ENCODE results near the gene AXL. TPM values are rescaled to one million over a fixed set of nuclear protein-coding genes. Genes with fewer than 3 reads are reported as not detected.

Gene AXL
- total and polyA plus RNA-seq, 2 of the 13 experiments (the other 11 are each of a cell fraction or from before 2014, with no cell fraction given) = 0.71 to 5.9 TPM

GRCh38 chr19:41175801-41176777 lies 42.9 kb upstream of the AXL start (continued):
- TF ChIP-seq USF2 (IDR thresholded peaks at IDR 0.05; ENCODE audit: low read depth, low read length) = no peak
- no peak for TF ChIP-seq USF2 (CRISPR knock-in tag; IDR thresholded peaks at IDR 0.05; ENCODE audit: borderline replicate concordance)
- TF ChIP-seq ZNF616 (CRISPR knock-in tag; IDR thresholded peaks at IDR 0.05; ENCODE audit: low read depth) = no peak
- 0 out of 2 replicates have a peak, but pooled peaks have one; percentile 25 for TF ChIP-seq MYC (CRISPR knock-in tag; IDR thresholded peaks at IDR 0.05; ENCODE audit: borderline replicate concordance)
- TF ChIP-seq, protein P1, sequence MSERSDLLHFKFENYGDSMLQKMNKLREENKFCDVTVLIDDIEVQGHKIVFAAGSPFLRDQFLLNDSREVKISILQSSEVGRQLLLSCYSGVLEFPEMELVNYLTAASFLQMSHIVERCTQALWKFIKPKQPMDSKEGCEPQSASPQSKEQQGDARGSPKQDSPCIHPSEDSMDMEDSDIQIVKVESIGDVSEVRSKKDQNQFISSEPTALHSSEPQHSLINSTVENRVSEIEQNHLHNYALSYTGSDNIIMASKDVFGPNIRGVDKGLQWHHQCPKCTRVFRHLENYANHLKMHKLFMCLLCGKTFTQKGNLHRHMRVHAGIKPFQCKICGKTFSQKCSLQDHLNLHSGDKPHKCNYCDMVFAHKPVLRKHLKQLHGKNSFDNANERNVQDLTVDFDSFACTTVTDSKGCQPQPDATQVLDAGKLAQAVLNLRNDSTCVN (CRISPR knock-in tag; IDR thresholded peaks at IDR 0.05; ENCODE audit: borderline replicate concordance) = peak; percentile 38; the same call in 1 of the 2 replicates
- 0 out of 2 replicates have a peak, but pooled peaks have one; percentile 45 for TF ChIP-seq ZNF772 (CRISPR knock-in tag; IDR thresholded peaks at IDR 0.05)
- TF ChIP-seq NFYB (CRISPR knock-in tag; IDR thresholded peaks at IDR 0.05) = no peak
- peak; percentile 54; the same call in 1 of the 2 replicates for TF ChIP-seq ZFX (CRISPR knock-in tag; IDR thresholded peaks at IDR 0.05; ENCODE audit: low read depth)
- peak; percentile 66 for TF ChIP-seq POLR2G (IDR thresholded peaks at IDR 0.05; ENCODE audit: low read depth, low read length)
- peak; percentile 18; the same call in 1 of the 2 replicates for TF ChIP-seq SIX4 (CRISPR knock-in tag; IDR thresholded peaks at IDR 0.05)
- TF ChIP-seq MAFF (IDR thresholded peaks at IDR 0.05; ENCODE audit: low read depth, low read length) = 0 out of 2 replicates have a peak, but pooled peaks have one; percentile 2
- TF ChIP-seq JUND (CRISPR knock-in tag; IDR thresholded peaks at IDR 0.05) = peak; percentile 75; the same call in 1 of the 2 replicates
- 0 out of 2 replicates have a peak, but pooled peaks have one; percentile 26 for TF ChIP-seq KLF6 (CRISPR knock-in tag; IDR thresholded peaks at IDR 0.05)
- TF ChIP-seq, protein P2, sequence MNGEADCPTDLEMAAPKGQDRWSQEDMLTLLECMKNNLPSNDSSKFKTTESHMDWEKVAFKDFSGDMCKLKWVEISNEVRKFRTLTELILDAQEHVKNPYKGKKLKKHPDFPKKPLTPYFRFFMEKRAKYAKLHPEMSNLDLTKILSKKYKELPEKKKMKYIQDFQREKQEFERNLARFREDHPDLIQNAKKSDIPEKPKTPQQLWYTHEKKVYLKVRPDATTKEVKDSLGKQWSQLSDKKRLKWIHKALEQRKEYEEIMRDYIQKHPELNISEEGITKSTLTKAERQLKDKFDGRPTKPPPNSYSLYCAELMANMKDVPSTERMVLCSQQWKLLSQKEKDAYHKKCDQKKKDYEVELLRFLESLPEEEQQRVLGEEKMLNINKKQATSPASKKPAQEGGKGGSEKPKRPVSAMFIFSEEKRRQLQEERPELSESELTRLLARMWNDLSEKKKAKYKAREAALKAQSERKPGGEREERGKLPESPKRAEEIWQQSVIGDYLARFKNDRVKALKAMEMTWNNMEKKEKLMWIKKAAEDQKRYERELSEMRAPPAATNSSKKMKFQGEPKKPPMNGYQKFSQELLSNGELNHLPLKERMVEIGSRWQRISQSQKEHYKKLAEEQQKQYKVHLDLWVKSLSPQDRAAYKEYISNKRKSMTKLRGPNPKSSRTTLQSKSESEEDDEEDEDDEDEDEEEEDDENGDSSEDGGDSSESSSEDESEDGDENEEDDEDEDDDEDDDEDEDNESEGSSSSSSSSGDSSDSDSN (CRISPR knock-in tag; IDR thresholded peaks at IDR 0.05) = peak; percentile 34; the same call in 1 of the 2 replicates
- TF ChIP-seq GABPB1 (CRISPR knock-in tag; IDR thresholded peaks at IDR 0.05) = no peak; the same call in 1 of the 2 replicates
- peak; percentile 97 for TF ChIP-seq ZSCAN25 (CRISPR knock-in tag; IDR thresholded peaks at IDR 0.05)
- TF ChIP-seq ZNF513 (CRISPR knock-in tag; conservative IDR thresholded peaks at IDR 0.05) = no peak
- TF ChIP-seq POLR2AphosphoS5 (IDR thresholded peaks at IDR 0.05; ENCODE audit: low read depth, low read length) = peak; percentile 9; the same call in 1 of the 2 replicates
- TF ChIP-seq MAZ (IDR thresholded peaks at IDR 0.05; ENCODE audit: borderline replicate concordance, low read depth, low read length) = no peak; the same call in 1 of the 2 replicates
- TF ChIP-seq MAZ (CRISPR knock-in tag; IDR thresholded peaks at IDR 0.05; ENCODE audit: low read depth) = no peak
- peak; percentile 36; the same call in 1 of the 2 replicates for TF ChIP-seq ZMYM2 (CRISPR knock-in tag; IDR thresholded peaks at IDR 0.05)

All from HepG2 (cell line).